GM12878 (cell line): ENCODE results near the gene ELK4. TPM values are rescaled to one million over a fixed set of nuclear protein-coding genes. Genes with fewer than 3 reads are reported as not detected.

Experiments
- ATAC-seq: fragments of 200-7000 bp; cut with Tn5 transposase; 3 replicates; pipeline ENCODE4 v1.9.1; 2020; ENCODE audit warnings: mild to moderate bottlenecking, moderate library complexity
- BruUV-seq: library from RNA; stranded (reverse); fragments of 400-500 nt; replicated peaks from 2 replicates; lab custom pipeline; 2021; lab: Mats Ljungman, UMichigan
- CTCF ChIA-PET: fragments of 300-600 bp; sonication (Branson Sonifier 250); formaldehyde crosslinking; extraction: SDS; loops from one replicate; lab custom pipeline; 2021; ENCODE audit warnings: inconsistent platforms; lab: Yijun Ruan, JAX
- POLR2A ChIA-PET: fragments of 350-600 bp; formaldehyde crosslinking; extraction: SDS; loops from one replicate; lab custom pipeline; 2021; ENCODE audit warnings: inconsistent platforms; lab: Charles Lee
- RAD21 ChIA-PET: fragments of 300-600 bp; sonication (Branson Sonifier 250); formaldehyde crosslinking; loops from one replicate; lab custom pipeline; 2023; ENCODE audit warnings: antibody characterized with exemption; ENCODE audit not compliant: unreplicated experiment; lab: Charles Lee
- SMC1A ChIA-PET: fragments of 300-600 bp; sonication (Branson Sonifier 250); formaldehyde crosslinking; loops from one replicate; lab custom pipeline; 2023; ENCODE audit not compliant: unreplicated experiment, uncharacterized antibody; lab: Charles Lee
- DNase-seq: peaks from one replicate; pipeline ENCODE4 v3.0.0-alpha.2; 2011; ENCODE audit warnings: low read depth, low spot score
- FAIRE-seq: peaks from 3 replicates; lab custom pipeline; 2011; peaks lifted over from hg19 to GRCh38; lab: Jason Lieb, UNC
- H2AFZ ChIP-seq: 2 replicates; pipeline ENCODE4 v1.6.0; 2011; ENCODE audit warnings: low read depth, low read length, control low read depth; ENCODE audit not compliant: control insufficient read depth
- H3K27ac ChIP-seq: 2 replicates; pipeline ENCODE4 v1.5.1; 2011; ENCODE audit warnings: control low read depth; ENCODE audit not compliant: control insufficient read depth, insufficient read depth
- H3K27me3 ChIP-seq, 2 experiments: replicated peaks in 1 of 2; 2 replicates each; pipeline versions ENCODE4 v1.6.0 to v1.6.1; 2011; ENCODE audit warnings: low read length in 1 of 2; ENCODE audit not compliant: control insufficient read depth in 2 of 2, insufficient read depth in 2 of 2
- H3K36me3 ChIP-seq, 2 experiments: 2 replicates each; pipeline ENCODE4 v1.5.1; 2011; ENCODE audit warnings: low read length in 1 of 2; ENCODE audit not compliant: control insufficient read depth in 2 of 2, insufficient read depth in 2 of 2
- H3K4me1 ChIP-seq: 2 replicates; pipeline ENCODE4 v1.6.1; 2011; ENCODE audit warnings: mild to moderate bottlenecking, low read length, moderate library complexity, mixed read lengths; ENCODE audit not compliant: control insufficient read depth, insufficient read depth
- H3K4me2 ChIP-seq: 2 replicates; pipeline ENCODE4 v1.6.0; 2011; ENCODE audit warnings: control low read depth; ENCODE audit not compliant: control insufficient read depth, insufficient read depth
- H3K4me3 ChIP-seq: fragments of 200-600 bp; sonication (generic); 2 replicates; pipeline ENCODE4 v1.5.1; 2016
- H3K79me2 ChIP-seq: 2 replicates; pipeline ENCODE4 v1.6.0; 2011; ENCODE audit warnings: low read length; ENCODE audit not compliant: control insufficient read depth, insufficient read depth
- H3K9ac ChIP-seq: 2 replicates; pipeline ENCODE4 v1.8.0; 2011; ENCODE audit warnings: low read length, control low read depth, mixed read lengths; ENCODE audit not compliant: control insufficient read depth, insufficient read depth
- H3K9me3 ChIP-seq: replicated peaks from 3 replicates; pipeline ENCODE4 v1.5.1; 2011; ENCODE audit warnings: mild to moderate bottlenecking, low read length; ENCODE audit not compliant: control insufficient read depth, insufficient read depth
- H4K20me1 ChIP-seq: 2 replicates; pipeline ENCODE4 v1.6.0; 2011; ENCODE audit not compliant: control insufficient read depth, insufficient read depth
- EED ChIP-seq: sonication (generic); IDR thresholded peaks from 2 replicates; pipeline ENCODE4 v1.6.1; 2016; ENCODE audit warnings: antibody characterized with exemption, low read depth
- ETV6 ChIP-seq, 2 experiments: fragments of 450-650 bp in 1 of 2; IDR thresholded peaks in 1 of 2; conservative IDR thresholded peaks in 1 of 2; 2 replicates each; pipeline ENCODE4 v1.6.1; 2014; ENCODE audit warnings: antibody characterized with exemption in 1 of 2, borderline replicate concordance in 1 of 2, low read depth in 1 of 2, mild to moderate bottlenecking in 1 of 2, moderate library complexity in 1 of 2
- JUNB ChIP-seq: IDR thresholded peaks from 2 replicates; pipeline ENCODE4 v1.6.1; 2016; ENCODE audit warnings: antibody characterized with exemption, mild to moderate bottlenecking
- NRF1 ChIP-seq: conservative IDR thresholded peaks from 2 replicates; pipeline ENCODE4 v1.6.1; 2011; ENCODE audit warnings: mild to moderate bottlenecking, low read depth, low read length, improper control_type of control experiment
- PML ChIP-seq: IDR thresholded peaks from 2 replicates; pipeline ENCODE4 v1.6.1; 2012; ENCODE audit warnings: low read length, inconsistent platforms
- POLR2AphosphoS5 ChIP-seq: IDR thresholded peaks from 2 replicates; pipeline ENCODE4 v1.6.1; 2011; ENCODE audit warnings: mild to moderate bottlenecking, low read length, inconsistent platforms
- RB1 ChIP-seq: fragments of 450-650 bp; formaldehyde crosslinking; IDR thresholded peaks from 2 replicates; pipeline ENCODE4 v1.6.1; 2017; ENCODE audit warnings: mild to moderate bottlenecking, borderline replicate concordance
- SKIL ChIP-seq: fragments of 450-650 bp; IDR thresholded peaks from 2 replicates; pipeline ENCODE4 v1.6.1; 2017; ENCODE audit warnings: mild to moderate bottlenecking, low read depth, inconsistent platforms; ENCODE audit not compliant: poor library complexity, severe bottlenecking
- SUZ12 ChIP-seq: fragments of 200-600 bp; sonication (generic); IDR thresholded peaks from one replicate; pipeline ENCODE4 v1.6.1; 2018; ENCODE audit warnings: antibody characterized with exemption, mild to moderate bottlenecking; ENCODE audit not compliant: unreplicated experiment
- TCF12 ChIP-seq: IDR thresholded peaks from 2 replicates; pipeline ENCODE4 v1.6.1; 2011; ENCODE audit warnings: low read depth, mild to moderate bottlenecking, low read length
- ZNF622 ChIP-seq: fragments of 450-650 bp; IDR thresholded peaks from 2 replicates; pipeline ENCODE4 v1.6.1; 2017; ENCODE audit warnings: mild to moderate bottlenecking, inconsistent platforms
- WGBS: methylation state at CpG from one replicate; pipeline ENCODE4 v1.1.6; 2016; ENCODE audit warnings: low lambda C conversion rate; ENCODE audit not compliant: insufficient replicate concordance, insufficient coverage; ENCODE audit errors: missing lambda C conversion rate; 5-methylcytosine and 5-hydroxymethylcytosine counted together
- in situ Hi-C: fragments of 300-500 bp; cut with MboI; formaldehyde crosslinking; loops from 9 replicates; pipeline ENCODE4 v1.14.3; 2018; ENCODE audit warnings: mixed read lengths
- intact Hi-C: fragments of 100-400 bp; cut with micrococcal nuclease; formaldehyde crosslinking; loops from one replicate; pipeline ENCODE4 v1.14.2; 2022; ENCODE audit not compliant: unreplicated experiment
- polyA plus RNA-seq, 11 experiments: library from polyadenylated mRNA; depleted of rRNA in 4 of 11; unstranded in 6 of 11; stranded (reverse) in 5 of 11; fragments of >200 nt; fragmentation: Nextera tagmentation in 4 of 11; fragmentation: Illumina TruSeq in 1 of 11; extraction: Ambion mirVana in 4 of 11; extraction: Trizol in 1 of 11; gene quantifications; 1 replicate in 1 of 11; 2 replicates in 10 of 11; pipeline versions ENCODE4 v1.2.1 to v1.2.3, GENCODE V29; 2011 to 2016; ENCODE audit warnings: inconsistent platforms in 2 of 11, missing spikeins in 2 of 11, low read depth in 1 of 11
- total RNA-seq, 4 experiments: library from RNA; depleted of rRNA in 3 of 4; stranded (reverse); fragments of >200 nt in 3 of 4; fragmentation: Illumina TruSeq in 1 of 4; extraction: Trizol in 1 of 4; gene quantifications; 2 replicates each; pipeline versions ENCODE4 v1.2.1 to v1.2.3, GENCODE V29; 2013 to 2021

The ELK4 gene
- total and polyA plus RNA-seq, 10 of the 15 experiments (the other 5 are each of a cell fraction or from before 2014, with no cell fraction given): 5.2 to 71.5 (median 18.5) TPM

- WGBS: 78% methylated on average over 2 of the region's 2 CpGs
- Histone ChIP-seq H2AFZ (no peak overlapping the region), H4K20me1 (no peaks in the 10 kb centered on the region), H3K36me3 (peaks cover 5 to 32% of the 10 kb centered on the region in 2 experiments), H3K27me3 (no peaks in the 10 kb centered on the region), H3K4me1 (peaks cover 8% of the 10 kb centered on the region; the same call in 1 of the 2 replicates), H3K27ac (no peak overlapping the region), H3K4me3 (no peak overlapping the region), H3K79me2 (peaks cover 7% of the 10 kb centered on the region), H3K4me2 (no peak overlapping the region), H3K9me3 (no peaks in the 10 kb centered on the region), H3K9ac (no peak overlapping the region)
- in situ Hi-C loops: no loop called here
- DNase-seq: no peak
- FAIRE-seq: no peak
- ATAC-seq: no peak
- ChIA-PET POLR2A (interaction anchor here (1.1 to 1.3 kb wide), 3 partner anchors 9 to 22 kb away, joined by 3 to 5 read pairs (median 3); no protein-coding TSS in a partner anchor), CTCF (interaction anchor here (0.8 to 5.6 kb wide), 5 partner anchors 13 to 444 kb away, joined by 3 to 19 read pairs (median 4); no protein-coding TSS in a partner anchor), RAD21 (interaction anchor here (0.7 to 1.9 kb wide), 6 partner anchors 10 to 44 kb away, joined by 3 to 6 read pairs (median 3); no protein-coding TSS in a partner anchor), SMC1A (interaction anchor here (1.3 to 3.6 kb wide), 4 partner anchors 13 to 44 kb away, joined by 4 to 12 read pairs (median 8); no protein-coding TSS in a partner anchor)
- no TSS peak for BruUV-seq
- intact Hi-C loops: no loop called here
- TF ChIP-seq ZNF622 (no peak), EED (no peak), PML (no peak), TCF12 (no peak), SUZ12 (no peak), JUNB (no peak), RB1 (no peak), NRF1 (no peak), ETV6 (conservative IDR thresholded peaks at IDR 0.05 in 1 of 2, IDR thresholded peaks at IDR 0.05 in 1 of 2; ENCODE audit: borderline replicate concordance in 1 of 2, low read depth in 1 of 2) (no peak), POLR2AphosphoS5 (no peak), SKIL (no peak)
These were observed 17.9 kb downstream of the ELK4 start for GRCh38 chr1:205613854-205614412.
